SH-SY5Y (cell line): ENCODE results near the gene EIF2B2.

Source experiments
- GATA2 ChIP-seq: IDR thresholded peaks from 2 replicates; pipeline ENCODE4 v1.6.1; 2011; ENCODE audit warnings: mild to moderate bottlenecking, low read depth, low read length
- GATA3 ChIP-seq: IDR thresholded peaks from 2 replicates; pipeline ENCODE4 v1.6.1; 2011; ENCODE audit warnings: low read depth, mild to moderate bottlenecking, low read length, moderate library complexity

DNA sequence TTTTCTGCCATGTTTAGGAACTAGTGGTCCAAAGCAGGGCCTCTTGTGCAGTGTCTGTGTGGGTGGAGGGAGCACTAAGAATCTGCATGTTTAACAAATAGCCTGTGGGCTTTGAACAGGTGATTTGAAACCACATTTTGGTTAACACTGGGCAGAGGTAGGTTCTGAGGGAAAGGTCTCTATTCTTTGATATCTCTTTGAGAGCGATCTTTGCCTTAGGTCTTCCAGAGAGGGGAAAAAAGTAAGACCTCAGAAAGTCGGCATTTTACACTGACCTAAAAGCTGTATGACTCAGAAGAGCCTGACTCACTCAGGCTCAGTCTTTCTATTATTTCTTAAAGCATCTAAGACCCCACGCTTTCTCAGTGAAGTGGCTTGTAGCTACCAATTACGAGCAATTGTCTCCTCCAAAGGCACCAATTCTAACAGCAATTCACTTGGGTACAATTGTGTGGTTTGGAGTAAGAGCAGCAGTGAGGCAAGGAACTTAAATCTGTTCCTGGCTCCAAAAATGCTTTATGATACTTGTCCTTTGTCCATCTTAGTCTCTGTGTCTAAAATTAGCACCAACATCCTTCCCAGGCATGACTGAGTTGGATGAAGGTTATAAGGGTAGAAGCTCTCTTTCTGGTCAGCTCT lies 8.8 kb downstream of the EIF2B2 start:
- TF ChIP-seq GATA3 = no peak
- TF ChIP-seq GATA2 = no peak
